ENCODE data around the gene HSCB. TPM values are rescaled to one million over a fixed set of nuclear protein-coding genes. Genes with fewer than 3 reads are reported as not detected.
"Not testable (repeated sequence)": the region's sequence is repeated elsewhere in the genome, so short reads cannot be mapped to it uniquely, and the experiment has no call there.

The HSCB gene
- total RNA-seq, 2 experiments from 2014 or later, result 8.9 to 10.6 TPM

DNA sequence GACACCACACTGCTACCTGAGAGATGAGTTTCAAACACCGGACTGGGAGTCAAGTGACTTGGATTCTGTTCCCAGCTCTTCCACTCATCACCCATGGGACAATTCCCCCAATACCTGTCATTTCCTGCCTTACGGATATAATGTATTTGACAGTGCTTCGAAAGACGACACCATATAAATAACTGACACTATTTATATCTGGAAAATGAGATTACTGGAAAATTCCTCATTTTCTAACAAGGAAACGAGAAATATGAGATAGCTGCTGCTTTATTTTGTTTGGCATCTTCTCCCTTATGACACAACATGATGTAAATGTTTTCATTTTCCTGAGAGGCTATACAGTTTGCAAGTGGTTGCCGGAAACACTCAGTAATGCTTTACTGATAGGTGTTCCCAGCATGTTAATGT is 8.6 kb downstream of the HSCB start:
- H3K27ac Mint-ChIP-seq, result no peak overlapping the region

DNA sequence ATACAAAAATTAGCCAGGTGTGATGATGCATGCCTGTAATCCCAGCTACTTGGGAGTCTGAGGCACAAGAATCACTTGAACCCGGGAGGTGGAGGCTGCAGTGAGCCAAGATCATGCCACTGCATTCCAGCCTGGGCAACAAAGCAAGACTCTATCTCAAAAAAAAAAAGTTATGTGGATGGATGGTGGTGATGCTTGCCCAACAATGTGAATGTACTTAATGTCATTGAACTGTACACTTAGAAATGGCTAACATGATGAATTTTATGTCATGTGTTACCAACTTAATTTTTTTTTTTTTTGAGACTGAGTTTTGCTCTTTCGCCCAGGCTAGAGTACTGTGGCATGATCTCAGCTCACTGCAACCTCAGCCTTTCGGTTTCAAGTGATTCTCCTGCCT is 12.7 kb downstream of the HSCB start:
- H3K9me3 Mint-ChIP-seq; POLR2A ChIA-PET; H3K4me1 Mint-ChIP-seq; H3K36me3 Mint-ChIP-seq (ENCODE audit: low read depth); H3K27me3 Mint-ChIP-seq; H3K4me3 Mint-ChIP-seq; H3K27ac Mint-ChIP-seq; DNase-seq: not testable (repeated sequence)
- CTCF ChIA-PET, result interaction anchor here (1.2 kb wide), 1 partner anchor 8 kb away, joined by 3 read pairs; no protein-coding TSS in a partner anchor

More for the DNA sequence above, 8.6 kb downstream of the HSCB start:
- peaks cover 24% of the 10 kb centered on the region for H3K36me3 Mint-ChIP-seq (ENCODE audit: low read depth)
- no peak for DNase-seq
- no peaks in the 10 kb centered on the region for H3K9me3 Mint-ChIP-seq
- peaks cover 14% of the 10 kb centered on the region for H3K4me1 Mint-ChIP-seq
- no peak overlapping the region for H3K4me3 Mint-ChIP-seq
- no peaks in the 10 kb centered on the region for H3K27me3 Mint-ChIP-seq
- CTCF ChIA-PET, result interaction anchor here (0.6 to 0.7 kb wide), 2 partner anchors 244 to 794 kb away, joined by 3 to 4 read pairs; no protein-coding TSS in a partner anchor
- POLR2A ChIA-PET, result no interaction called here

- no peak for DNase-seq
- ChIA-PET CTCF (interaction anchor here (0.6 to 0.7 kb wide), 3 partner anchors 33 to 138 kb away, joined by 3 read pairs; no protein-coding TSS in a partner anchor), POLR2A (no interaction called here)
- H3K4me3 Mint-ChIP-seq, result no peak overlapping the region
- H3K36me3 Mint-ChIP-seq (ENCODE audit: low read depth), result no peaks in the 10 kb centered on the region
- peaks cover 4% of the 10 kb centered on the region for H3K4me1 Mint-ChIP-seq
- H3K9me3 Mint-ChIP-seq, result no peaks in the 10 kb centered on the region
- peaks cover 2% of the 10 kb centered on the region for H3K27me3 Mint-ChIP-seq
- no peak overlapping the region for H3K27ac Mint-ChIP-seq
Observed at GRCh38 chr22:28759861-28760560, 18.2 kb downstream of the HSCB start.

- no peaks in the 10 kb centered on the region for H3K9me3 Mint-ChIP-seq
- H3K27me3 Mint-ChIP-seq, result peaks cover 2% of the 10 kb centered on the region
- DNase-seq, result no peak
- CTCF ChIA-PET, result interaction anchor here (0.8 to 1.4 kb wide), 2 partner anchors 11 to 14 kb away, joined by 3 to 4 read pairs; partner anchors contain the start of gene CCDC117
- H3K27ac Mint-ChIP-seq, result no peak overlapping the region
- H3K4me1 Mint-ChIP-seq, result peaks cover 4% of the 10 kb centered on the region
- H3K4me3 Mint-ChIP-seq, result no peak overlapping the region
- POLR2A ChIA-PET, result no interaction called here
- H3K36me3 Mint-ChIP-seq (ENCODE audit: low read depth), result no peaks in the 10 kb centered on the region
Observed at GRCh38 chr22:28761449-28761755, 19.6 kb downstream of the HSCB start.

GRCh38 chr22:28762000-28762399 is 20.2 kb downstream of the HSCB start:
- H3K36me3 Mint-ChIP-seq (ENCODE audit: low read depth); H3K4me1 Mint-ChIP-seq; H3K9me3 Mint-ChIP-seq; H3K27ac Mint-ChIP-seq; H3K4me3 Mint-ChIP-seq; POLR2A ChIA-PET; DNase-seq; H3K27me3 Mint-ChIP-seq: not testable (repeated sequence)
- CTCF ChIA-PET, result interaction anchor here (0.8 to 1.5 kb wide), 3 partner anchors 8 to 13 kb away, joined by 3 to 4 read pairs (median 3); partner anchors contain the start of gene CCDC117

DNA sequence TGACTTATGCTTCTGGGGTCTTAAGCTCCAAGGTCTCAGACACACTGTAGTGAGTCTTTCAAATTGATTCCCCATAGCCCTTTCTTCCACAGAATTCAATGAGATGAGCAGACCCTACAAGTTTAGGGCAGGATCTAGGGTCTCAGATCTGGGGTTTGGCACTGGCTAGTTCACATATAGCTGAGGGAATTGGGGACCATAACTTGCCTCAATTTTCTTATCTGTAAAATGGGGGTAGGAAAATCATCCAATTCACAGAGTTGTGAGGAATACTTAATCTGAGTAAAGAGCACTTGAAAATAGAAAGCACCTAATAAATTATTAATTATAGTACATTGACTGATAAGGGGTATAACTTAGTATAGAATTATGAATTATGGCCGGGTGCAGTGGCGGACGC is 24.8 kb downstream of the HSCB start:
- H3K27ac Mint-ChIP-seq, result no peak overlapping the region
- ChIA-PET CTCF (interaction anchor here (0.7 to 1.0 kb wide), 2 partner anchors 17 to 1655 kb away, joined by 3 to 5 read pairs; no protein-coding TSS in a partner anchor), POLR2A (no interaction called here)
- H3K4me1 Mint-ChIP-seq, result no peaks in the 10 kb centered on the region
- DNase-seq, result no peak
- H3K4me3 Mint-ChIP-seq, result no peak overlapping the region
- no peaks in the 10 kb centered on the region for H3K36me3 Mint-ChIP-seq (ENCODE audit: low read depth)
- H3K9me3 Mint-ChIP-seq, result peaks cover 4% of the 10 kb centered on the region
- H3K27me3 Mint-ChIP-seq, result peaks cover 2% of the 10 kb centered on the region

- CTCF ChIA-PET, result interaction anchor here (1.0 to 1.2 kb wide), 2 partner anchors 11 to 27 kb away, joined by 3 read pairs; partner anchors contain the start of genes CHEK2 and HSCB
- Mint-ChIP-seq H3K36me3 (ENCODE audit: low read depth) (peaks cover 6% of the 10 kb centered on the region), H3K4me3 (no peak overlapping the region), H3K4me1 (peaks cover 9% of the 10 kb centered on the region), H3K9me3 (peaks cover 4% of the 10 kb centered on the region), H3K27me3 (peaks cover 2% of the 10 kb centered on the region), H3K27ac (no peak overlapping the region)
- POLR2A ChIA-PET, result no interaction called here
- no peak for DNase-seq
Observed at GRCh38 chr22:28768701-28769393, 27.0 kb downstream of the HSCB start.

- H3K27me3 Mint-ChIP-seq, result no peaks in the 10 kb centered on the region
- H3K4me3 Mint-ChIP-seq, result no peak overlapping the region
- POLR2A ChIA-PET, result no interaction called here
- no peak overlapping the region for H3K27ac Mint-ChIP-seq
- H3K36me3 Mint-ChIP-seq (ENCODE audit: low read depth), result peaks cover 9% of the 10 kb centered on the region
- H3K9me3 Mint-ChIP-seq, result peaks cover 4% of the 10 kb centered on the region
- DNase-seq, result no peak
- H3K4me1 Mint-ChIP-seq, result peaks cover 11% of the 10 kb centered on the region
- CTCF ChIA-PET, result interaction anchor here (1.0 to 1.2 kb wide), 2 partner anchors 12 to 28 kb away, joined by 3 read pairs; partner anchors contain the start of genes CHEK2 and HSCB
Observed at GRCh38 chr22:28769394-28770085, 27.7 kb downstream of the HSCB start.

DNA sequence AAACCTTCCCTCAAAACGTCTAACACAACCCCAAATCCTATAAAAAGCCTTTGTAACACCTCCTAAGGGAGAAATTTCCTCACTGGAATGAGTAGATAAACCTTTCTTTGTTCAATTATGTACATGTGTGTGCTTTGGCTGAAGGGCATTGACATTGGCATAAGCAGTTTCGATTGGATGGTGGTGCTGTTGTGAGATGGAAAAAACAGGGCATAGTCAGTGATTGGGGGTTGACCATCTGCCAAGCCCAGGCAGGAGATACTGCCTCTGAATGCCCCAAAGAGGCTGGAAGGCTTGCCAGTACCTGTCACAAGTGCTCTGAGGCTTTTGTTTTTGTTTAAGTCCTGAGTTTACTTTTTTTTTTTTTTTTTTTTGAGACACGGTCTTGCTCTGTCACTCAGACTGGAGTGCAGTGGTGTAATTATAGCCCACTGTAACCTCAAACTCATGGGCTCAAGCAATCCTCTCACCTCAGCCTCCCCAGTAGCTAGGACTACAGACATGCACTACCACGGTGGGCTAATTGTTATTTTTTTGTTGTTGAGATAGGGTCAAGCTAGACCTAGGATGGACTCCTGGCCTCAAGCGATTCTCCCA is 29.5 kb downstream of the HSCB start:
- H3K27me3 Mint-ChIP-seq, result no peaks in the 10 kb centered on the region
- no peak overlapping the region for H3K27ac Mint-ChIP-seq
- peaks cover 4% of the 10 kb centered on the region for H3K9me3 Mint-ChIP-seq
- CTCF ChIA-PET, result interaction anchor here (1.3 to 3.0 kb wide), 2 partner anchors 10 to 13 kb away, joined by 4 to 10 read pairs; no protein-coding TSS in a partner anchor
- POLR2A ChIA-PET, result no interaction called here
- no peak overlapping the region for H3K4me3 Mint-ChIP-seq
- H3K36me3 Mint-ChIP-seq (ENCODE audit: low read depth), result peaks cover 22% of the 10 kb centered on the region
- no peak for DNase-seq
- peaks cover 25% of the 10 kb centered on the region for H3K4me1 Mint-ChIP-seq

DNA sequence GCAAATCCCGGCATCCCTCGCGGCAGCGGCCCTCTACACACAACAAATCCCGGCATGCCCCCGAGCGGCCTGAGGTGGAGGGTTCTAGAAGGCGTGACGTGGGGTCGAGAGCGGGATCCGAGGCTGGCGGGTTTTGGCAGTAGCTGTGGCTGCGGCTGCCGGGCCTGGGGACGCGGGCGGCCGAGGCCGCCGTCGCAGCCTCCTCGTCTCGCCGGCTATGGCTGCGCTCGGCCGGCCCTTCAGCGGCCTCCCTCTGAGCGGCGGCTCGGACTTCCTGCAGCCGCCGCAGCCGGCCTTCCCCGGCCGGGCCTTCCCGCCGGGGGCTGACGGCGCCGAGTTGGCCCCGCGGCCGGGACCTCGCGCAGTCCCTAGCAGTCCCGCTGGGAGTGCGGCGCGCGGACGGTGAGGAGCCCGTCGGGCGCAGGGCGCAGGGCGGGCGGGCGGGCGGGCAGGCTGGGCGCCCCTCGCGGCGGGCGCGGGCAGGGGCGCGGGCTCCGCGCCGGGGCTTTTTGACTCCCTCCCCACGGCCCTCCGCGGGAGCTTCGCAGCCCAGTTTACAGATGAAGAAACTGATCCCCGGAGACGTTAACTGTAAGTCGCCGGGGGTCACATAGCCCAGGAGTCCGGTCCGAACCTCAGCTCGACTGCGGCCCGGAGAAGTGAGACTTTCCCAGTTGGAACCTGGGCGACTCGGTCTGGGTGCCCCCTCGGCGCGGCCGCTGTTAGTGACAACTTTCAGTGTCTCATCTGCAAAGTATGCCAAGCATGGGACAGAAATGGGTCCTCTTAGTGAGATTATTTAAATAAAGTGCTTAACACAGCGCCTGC is 31.0 kb downstream of the HSCB start, which contains the start of gene CCDC117:
CCDC117 (plus strand) TSS at position 63 of the 828 bp plus-strand sequence; CDS start at position 218, 155 bp downstream.
- DNase-seq, result peak; percentile 95
- ChIA-PET POLR2A (interaction anchor here (1.4 kb wide), 1 partner anchor 39 kb away, joined by 3 read pairs; no protein-coding TSS in a partner anchor), CTCF (interaction anchor here (0.9 to 3.0 kb wide), 9 partner anchors 12 to 172 kb away, joined by 3 to 10 read pairs (median 4); no protein-coding TSS in a partner anchor)
- peak within 1 kb of the TSS; percentile 94 for H3K4me3 Mint-ChIP-seq
- H3K27me3 Mint-ChIP-seq, result no peaks in the 10 kb centered on the region
- H3K36me3 Mint-ChIP-seq (ENCODE audit: low read depth), result peaks cover 24% of the 10 kb centered on the region
- H3K27ac Mint-ChIP-seq, result peak within 1 kb of the TSS; percentile 94
- peaks cover 25% of the 10 kb centered on the region for H3K4me1 Mint-ChIP-seq
- H3K9me3 Mint-ChIP-seq, result peaks cover 4% of the 10 kb centered on the region

DNA sequence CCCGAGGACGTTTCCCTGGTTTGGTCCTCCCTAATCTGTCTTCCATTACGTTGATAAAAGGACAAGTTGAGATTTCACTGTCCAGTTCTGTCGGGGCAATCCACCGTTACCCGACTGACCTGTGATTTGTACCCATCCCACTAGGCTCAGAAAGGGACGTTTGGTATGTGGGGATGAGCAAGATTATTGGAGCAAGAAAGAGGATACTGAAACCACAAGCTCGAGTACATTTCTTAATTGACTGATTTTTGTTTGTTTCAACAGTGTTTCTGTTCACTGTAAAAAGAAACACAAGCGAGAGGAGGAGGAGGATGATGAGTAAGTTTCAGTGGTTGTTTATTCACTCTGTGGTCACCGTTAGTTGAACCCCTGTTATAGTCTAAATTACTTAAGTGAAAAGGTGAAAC is 31.6 kb downstream of the HSCB start:
- peak overlapping the region; percentile 94 for H3K4me3 Mint-ChIP-seq
- H3K36me3 Mint-ChIP-seq (ENCODE audit: low read depth), result peaks cover 29% of the 10 kb centered on the region
- no peaks in the 10 kb centered on the region for H3K27me3 Mint-ChIP-seq
- H3K9me3 Mint-ChIP-seq, result peaks cover 4% of the 10 kb centered on the region
- peak overlapping the region; percentile 94 for H3K27ac Mint-ChIP-seq
- POLR2A ChIA-PET, result interaction anchor here (0.7 to 1.4 kb wide), 2 partner anchors 27 to 38 kb away, joined by 3 to 4 read pairs; partner anchors contain the start of gene XBP1
- CTCF ChIA-PET, result interaction anchor here (1.0 to 3.0 kb wide), 7 partner anchors 11 to 173 kb away, joined by 3 to 10 read pairs (median 4); no protein-coding TSS in a partner anchor
- H3K4me1 Mint-ChIP-seq, result peaks cover 25% of the 10 kb centered on the region
- DNase-seq, result no peak

Data from activated CD4-positive, alpha-beta T cell treated with anti-CD3 and anti-CD28 coated beads, Interleukin-2, amount 10 ng/mL, durations not matched to agents 7 days and 5 days (primary cell).